Right lobe of liver (tissue), 4 donors: ENCODE results near the gene OGN.

Experiments
- CTCF ChIP-seq, 4 donors: fragments of 200-600 bp in 3 of 4; fragments of 450-650 bp in 1 of 4; IDR thresholded peaks; one replicate each; pipeline versions ENCODE4 v1.5.1 to v1.8.0; 2016 to 2022; ENCODE audit warnings: antibody characterized with exemption in 4 of 4, mild to moderate bottlenecking in 2 of 4
- POLR2A ChIP-seq: fragments of 450-650 bp; IDR thresholded peaks from one replicate; pipeline ENCODE4 v1.6.1; 2017; ENCODE audit warnings: antibody characterized with exemption, mild to moderate bottlenecking
- donor health status: DM: no; HTN: no; CAD: no.
- donor health status: DM: no; HTN: no; CAD: no.
- donor health status: DM: no; HTN: yes; CAD: no.

GRCh38 chr9:92395617-92396016 lies 8.8 kb downstream of the OGN start:
- TF ChIP-seq POLR2A (no peak), CTCF (IDR thresholded peaks at IDR 0.05) (no peak)
